MM.1S (cell line): ENCODE measurements around the gene CAPN8.

Experiments used
- EZH2 ChIP-seq: fragments of 300-600 bp; sonication (generic); optimal IDR thresholded peaks from 2 replicates; pipeline ENCODE3; 2017; ENCODE audit warnings: low read depth, mild to moderate bottlenecking, antibody characterized with exemption, low read length, mixed read lengths
- EZH2phosphoT487 ChIP-seq: fragments of 300-600 bp; sonication (generic); IDR thresholded peaks from 2 replicates; pipeline ENCODE4 v1.6.1; 2018; ENCODE audit warnings: antibody characterized with exemption, low read length
- TF ChIP-seq, protein P1 (sequence below): fragments of 300-600 bp; sonication (generic); IDR thresholded peaks from 2 replicates; pipeline ENCODE4 v1.5.1; 2016; ENCODE audit warnings: antibody characterized with exemption, low read length, mixed read lengths

DNA sequence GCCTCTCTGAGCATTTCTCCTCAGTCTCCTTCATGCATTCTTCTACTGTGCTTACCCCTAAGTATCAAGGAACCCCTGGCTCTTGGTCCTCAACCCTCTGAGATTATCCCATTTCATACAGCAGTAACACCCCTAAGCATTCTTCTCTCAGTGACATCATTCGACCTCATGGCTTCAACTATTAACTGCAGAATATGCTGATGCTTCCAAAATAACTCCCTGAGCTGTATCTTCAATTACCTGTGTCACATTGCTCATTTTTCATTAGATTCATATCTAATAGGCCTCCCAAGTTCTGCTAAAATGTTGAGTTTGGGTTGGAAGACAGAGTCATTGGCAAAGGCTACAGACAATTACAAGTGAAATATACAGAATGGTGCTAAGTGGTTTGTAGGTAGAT, 7.5 kb downstream of the CAPN8 start:
- TF ChIP-seq, protein P1, sequence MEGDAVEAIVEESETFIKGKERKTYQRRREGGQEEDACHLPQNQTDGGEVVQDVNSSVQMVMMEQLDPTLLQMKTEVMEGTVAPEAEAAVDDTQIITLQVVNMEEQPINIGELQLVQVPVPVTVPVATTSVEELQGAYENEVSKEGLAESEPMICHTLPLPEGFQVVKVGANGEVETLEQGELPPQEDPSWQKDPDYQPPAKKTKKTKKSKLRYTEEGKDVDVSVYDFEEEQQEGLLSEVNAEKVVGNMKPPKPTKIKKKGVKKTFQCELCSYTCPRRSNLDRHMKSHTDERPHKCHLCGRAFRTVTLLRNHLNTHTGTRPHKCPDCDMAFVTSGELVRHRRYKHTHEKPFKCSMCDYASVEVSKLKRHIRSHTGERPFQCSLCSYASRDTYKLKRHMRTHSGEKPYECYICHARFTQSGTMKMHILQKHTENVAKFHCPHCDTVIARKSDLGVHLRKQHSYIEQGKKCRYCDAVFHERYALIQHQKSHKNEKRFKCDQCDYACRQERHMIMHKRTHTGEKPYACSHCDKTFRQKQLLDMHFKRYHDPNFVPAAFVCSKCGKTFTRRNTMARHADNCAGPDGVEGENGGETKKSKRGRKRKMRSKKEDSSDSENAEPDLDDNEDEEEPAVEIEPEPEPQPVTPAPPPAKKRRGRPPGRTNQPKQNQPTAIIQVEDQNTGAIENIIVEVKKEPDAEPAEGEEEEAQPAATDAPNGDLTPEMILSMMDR = no peak
- no peak for TF ChIP-seq EZH2phosphoT487
- no peak for TF ChIP-seq EZH2
